Measurements from ENCODE around the gene DYNLL2.
"Not testable (repeated sequence)": the region's sequence is repeated elsewhere in the genome, so short reads cannot be mapped to it uniquely, and the experiment has no call there.

The DYNLL2 gene

GRCh38 chr17:58066401-58066800, 16.8 kb upstream of the DYNLL2 start:
- DNase-seq: no peak
- intact Hi-C loops (cut with DNase I): no loop called here

- intact Hi-C loops (cut with DNase I): no loop called here
- no peak for DNase-seq
These were observed 10.4 kb upstream of the DYNLL2 start for GRCh38 chr17:58072862-58073261.

GRCh38 chr17:58073266-58073665, 10.0 kb upstream of the DYNLL2 start:
- intact Hi-C loops (cut with DNase I); DNase-seq: not testable (repeated sequence)

- DNase-seq; intact Hi-C loops (cut with DNase I): not testable (repeated sequence)
These were observed 8.8 kb upstream of the DYNLL2 start for GRCh38 chr17:58074406-58074805.

GRCh38 chr17:58079300-58080033, 3.8 kb upstream of the DYNLL2 start:
- intact Hi-C loops (cut with DNase I): loop anchor here (5.0 to 10.0 kb wide), 3 partner anchors 72 to 995 kb away; partner anchors contain the start of genes AKAP1, MRPS23 and SRSF1

GRCh38 chr17:58081646-58082340, 1.4 kb upstream of the DYNLL2 start:
- no peak for DNase-seq
- intact Hi-C loops (cut with DNase I): loop anchor here (5.0 to 10.0 kb wide), 3 partner anchors 74 to 997 kb away; partner anchors contain the start of genes AKAP1, MRPS23 and SRSF1

More at GRCh38 chr17:58079300-58080033, 3.8 kb upstream of the DYNLL2 start:
- DNase-seq: no peak

- DNase-seq: no peak
These were observed 814 bp upstream of the DYNLL2 start for GRCh38 chr17:58082341-58082869.

GRCh38 chr17:58083491-58084316, 485 bp downstream of the DYNLL2 start:
- DNase-seq: peak in 6 of 10 donors; percentile 32 to 93 (median 49)
- intact Hi-C loops (cut with DNase I): loop anchor here (5.0 to 10.0 kb wide), 3 partner anchors 76 to 999 kb away; partner anchors contain the start of genes AKAP1, MRPS23 and SRSF1

More at GRCh38 chr17:58082341-58082869, 814 bp upstream of the DYNLL2 start:
- intact Hi-C loops (cut with DNase I): loop anchor here (5.0 to 10.0 kb wide), 3 partner anchors 75 to 998 kb away; partner anchors contain the start of genes AKAP1, MRPS23 and SRSF1

- peak in 1 of 10 donors; percentile 85 for DNase-seq
- intact Hi-C loops (cut with DNase I): loop anchor here (5.0 to 10.0 kb wide), 3 partner anchors 77 to 1000 kb away; partner anchors contain the start of genes AKAP1, MRPS23 and SRSF1
These were observed 1.2 kb downstream of the DYNLL2 start for GRCh38 chr17:58084317-58084981.

- no peak for DNase-seq
These were observed 2.0 kb downstream of the DYNLL2 start for GRCh38 chr17:58085039-58085715.

GRCh38 chr17:58086953-58087352, 3.7 kb downstream of the DYNLL2 start:
- no peak for DNase-seq
- intact Hi-C loops (cut with DNase I): loop anchor here (10.0 kb wide), 1 partner anchor 1002 kb away; the partner anchor contains the start of gene AKAP1

More at GRCh38 chr17:58085039-58085715, 2.0 kb downstream of the DYNLL2 start:
- intact Hi-C loops (cut with DNase I): loop anchor here (10.0 kb wide), 1 partner anchor 1000 kb away; the partner anchor contains the start of gene AKAP1

GRCh38 chr17:58088624-58089023, 5.4 kb downstream of the DYNLL2 start:
- no peak for DNase-seq
- intact Hi-C loops (cut with DNase I): loop anchor here (10.0 kb wide), 1 partner anchor 1004 kb away; the partner anchor contains the start of gene AKAP1

GRCh38 chr17:58089111-58089510, 5.9 kb downstream of the DYNLL2 start:
- intact Hi-C loops (cut with DNase I): loop anchor here (10.0 kb wide), 1 partner anchor 1004 kb away; the partner anchor contains the start of gene AKAP1
- peak in 2 of 10 donors; percentile 20 to 87 for DNase-seq

GRCh38 chr17:58091024-58091567, 7.9 kb downstream of the DYNLL2 start:
- intact Hi-C loops (cut with DNase I): no loop called here
- DNase-seq: no peak

GRCh38 chr17:58092101-58092796, 9.0 kb downstream of the DYNLL2 start:
- intact Hi-C loops (cut with DNase I): no loop called here
- DNase-seq: no peak

GRCh38 chr17:58092797-58093385, 9.7 kb downstream of the DYNLL2 start:
- intact Hi-C loops (cut with DNase I): no loop called here
- DNase-seq: no peak

GRCh38 chr17:58094118-58094517, 10.9 kb downstream of the DYNLL2 start:
- intact Hi-C loops (cut with DNase I): no loop called here
- no peak for DNase-seq
